ENCODE data around the gene TGFA. TPM values are rescaled to one million over a fixed set of nuclear protein-coding genes. Genes with fewer than 3 reads are reported as not detected.

The TGFA gene
- polyA plus RNA-seq, 1 donor (not counting 4 experiments of a cell fraction or from before 2014, with no cell fraction given) = 51.7 TPM

DNA sequence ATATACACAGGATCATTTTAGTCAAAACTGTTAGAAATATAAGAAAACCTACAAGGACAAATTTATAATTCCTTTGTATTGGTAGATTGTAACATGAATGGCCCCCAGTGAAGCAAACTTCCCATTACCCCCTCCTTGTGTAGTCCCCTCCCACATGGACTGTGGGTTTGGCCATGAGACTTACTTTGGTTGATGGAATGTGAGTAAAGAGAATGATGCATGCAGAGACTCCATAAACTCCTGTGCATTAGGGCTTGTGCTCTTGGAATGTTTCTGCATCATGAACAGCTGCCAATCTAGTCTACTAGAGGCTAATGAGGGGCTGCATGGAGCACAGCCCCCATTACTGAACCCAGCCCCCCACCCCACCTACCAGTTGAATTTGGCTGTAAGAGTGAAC, 8.3 kb upstream of the TGFA start:
- Histone ChIP-seq H3K9me3 (ENCODE audit: control insufficient read depth, low read depth, low read length) (no peaks in the 10 kb centered on the region), H3K27ac (ENCODE audit: control insufficient read depth, insufficient read depth, low read length) (no peak overlapping the region), H2AFZ (ENCODE audit: control insufficient read depth, low read length) (no peak overlapping the region), H3K27me3 (ENCODE audit: control insufficient read depth, extremely low read depth, insufficient read depth, low read length) (no peaks in the 10 kb centered on the region), H3K4me3 (ENCODE audit: control insufficient read depth in 2 of 3, extremely low read depth in 1 of 3, insufficient read depth in 2 of 3, low read depth in 1 of 3, low read length in 3 of 3) (no peak overlapping the region), H3K9ac (ENCODE audit: control insufficient read depth, extremely low read depth, insufficient read depth, low read length) (no peak overlapping the region), H3K9me1 (ENCODE audit: control insufficient read depth, extremely low read depth, insufficient read depth, low read length) (no peaks in the 10 kb centered on the region), H3K36me3 (ENCODE audit: control insufficient read depth in 2 of 2, extremely low read depth in 1 of 2, insufficient read depth in 2 of 2, low read length in 2 of 2) (no peaks in the 10 kb centered on the region), H4K20me1 (ENCODE audit: control insufficient read depth, extremely low read depth, insufficient read depth, low read length) (no peaks in the 10 kb centered on the region), H3K79me2 (ENCODE audit: control insufficient read depth, insufficient read depth, low read length) (no peaks in the 10 kb centered on the region), H3K4me1 (ENCODE audit: control insufficient read depth, extremely low read depth, insufficient read depth, low read length) (peaks cover 13% of the 10 kb centered on the region), H3K4me2 (ENCODE audit: control insufficient read depth, extremely low read depth, insufficient read depth, low read depth, low read length) (no peak overlapping the region)
- dilution Hi-C loops (cut with MboI; ENCODE audit: extremely low pct_ligation_motif_present, low sequenced_read_pairs) = no loop called here
- DNase-seq (ENCODE audit: low read depth, low spot score) (no peak), FAIRE-seq (peak; percentile 77)
- TF ChIP-seq, protein P1, sequence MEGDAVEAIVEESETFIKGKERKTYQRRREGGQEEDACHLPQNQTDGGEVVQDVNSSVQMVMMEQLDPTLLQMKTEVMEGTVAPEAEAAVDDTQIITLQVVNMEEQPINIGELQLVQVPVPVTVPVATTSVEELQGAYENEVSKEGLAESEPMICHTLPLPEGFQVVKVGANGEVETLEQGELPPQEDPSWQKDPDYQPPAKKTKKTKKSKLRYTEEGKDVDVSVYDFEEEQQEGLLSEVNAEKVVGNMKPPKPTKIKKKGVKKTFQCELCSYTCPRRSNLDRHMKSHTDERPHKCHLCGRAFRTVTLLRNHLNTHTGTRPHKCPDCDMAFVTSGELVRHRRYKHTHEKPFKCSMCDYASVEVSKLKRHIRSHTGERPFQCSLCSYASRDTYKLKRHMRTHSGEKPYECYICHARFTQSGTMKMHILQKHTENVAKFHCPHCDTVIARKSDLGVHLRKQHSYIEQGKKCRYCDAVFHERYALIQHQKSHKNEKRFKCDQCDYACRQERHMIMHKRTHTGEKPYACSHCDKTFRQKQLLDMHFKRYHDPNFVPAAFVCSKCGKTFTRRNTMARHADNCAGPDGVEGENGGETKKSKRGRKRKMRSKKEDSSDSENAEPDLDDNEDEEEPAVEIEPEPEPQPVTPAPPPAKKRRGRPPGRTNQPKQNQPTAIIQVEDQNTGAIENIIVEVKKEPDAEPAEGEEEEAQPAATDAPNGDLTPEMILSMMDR (optimal IDR thresholded peaks at IDR 0.05 in 1 of 3, IDR thresholded peaks at IDR 0.05 in 1 of 3, conservative IDR thresholded peaks at IDR 0.05 in 1 of 3; ENCODE audit: extremely low read depth in 1 of 3, insufficient read depth in 2 of 3, low read length in 3 of 3) = no peak
- no peak for TF ChIP-seq EZH2 (IDR thresholded peaks at IDR 0.05; ENCODE audit: low read length)

DNA sequence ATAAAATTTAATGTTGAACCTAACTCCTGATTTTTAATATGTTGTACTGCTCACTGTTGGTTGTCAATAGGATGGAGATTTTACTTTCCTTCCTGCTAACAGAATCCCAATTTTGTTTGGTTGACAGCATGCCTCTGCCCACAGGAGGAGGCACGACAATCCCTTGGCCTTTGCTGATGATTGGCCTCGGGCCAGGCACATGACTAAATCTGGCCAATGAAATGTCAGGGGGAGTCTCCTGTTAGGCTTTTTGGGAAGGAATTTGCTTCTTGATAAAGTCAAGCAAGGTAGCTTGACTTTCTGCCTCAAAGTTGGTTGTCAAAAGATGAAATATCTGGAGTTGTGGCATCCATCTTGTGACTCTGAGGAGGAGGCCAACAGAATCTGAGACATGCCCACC, 6.8 kb upstream of the TGFA start:
- Histone ChIP-seq H3K9ac (ENCODE audit: control insufficient read depth, extremely low read depth, insufficient read depth, low read length) (no peak overlapping the region), H3K27me3 (ENCODE audit: control insufficient read depth, extremely low read depth, insufficient read depth, low read length) (no peaks in the 10 kb centered on the region), H3K9me1 (ENCODE audit: control insufficient read depth, extremely low read depth, insufficient read depth, low read length) (no peaks in the 10 kb centered on the region), H3K79me2 (ENCODE audit: control insufficient read depth, insufficient read depth, low read length) (no peaks in the 10 kb centered on the region), H3K36me3 (ENCODE audit: control insufficient read depth in 2 of 2, extremely low read depth in 1 of 2, insufficient read depth in 2 of 2, low read length in 2 of 2) (no peaks in the 10 kb centered on the region), H3K4me2 (ENCODE audit: control insufficient read depth, extremely low read depth, insufficient read depth, low read depth, low read length) (no peak overlapping the region), H3K4me1 (ENCODE audit: control insufficient read depth, extremely low read depth, insufficient read depth, low read length) (peaks cover 22% of the 10 kb centered on the region), H3K9me3 (ENCODE audit: control insufficient read depth, low read depth, low read length) (no peaks in the 10 kb centered on the region), H2AFZ (ENCODE audit: control insufficient read depth, low read length) (no peak overlapping the region), H3K27ac (ENCODE audit: control insufficient read depth, insufficient read depth, low read length) (no peak overlapping the region), H4K20me1 (ENCODE audit: control insufficient read depth, extremely low read depth, insufficient read depth, low read length) (no peaks in the 10 kb centered on the region), H3K4me3 (ENCODE audit: control insufficient read depth in 2 of 3, extremely low read depth in 1 of 3, insufficient read depth in 2 of 3, low read depth in 1 of 3, low read length in 3 of 3) (no peak overlapping the region)
- dilution Hi-C loops (cut with MboI; ENCODE audit: extremely low pct_ligation_motif_present, low sequenced_read_pairs) = no loop called here
- no peak for DNase-seq (ENCODE audit: low read depth, low spot score)
- no peak for TF ChIP-seq EZH2 (IDR thresholded peaks at IDR 0.05; ENCODE audit: low read length)
- TF ChIP-seq, protein P1 (optimal IDR thresholded peaks at IDR 0.05 in 1 of 3, IDR thresholded peaks at IDR 0.05 in 1 of 3, conservative IDR thresholded peaks at IDR 0.05 in 1 of 3; ENCODE audit: extremely low read depth in 1 of 3, insufficient read depth in 2 of 3, low read length in 3 of 3) = no peak
- FAIRE-seq = no peak
